ENCODE data around the gene HIRIP3.

GRCh38 chr16:30040221-30040620 lies 44.8 kb upstream of the HIRIP3 start:
- TF ChIP-seq ESRRG (CRISPR knock-in tag; IDR thresholded peaks at IDR 0.05), result no peak
- TF ChIP-seq TCF4 (CRISPR knock-in tag; IDR thresholded peaks at IDR 0.05; ENCODE audit: borderline replicate concordance), result no peak
- TF ChIP-seq TOX (CRISPR knock-in tag; IDR thresholded peaks at IDR 0.05; ENCODE audit: borderline replicate concordance), result no peak
- TF ChIP-seq PATZ1 (CRISPR knock-in tag; IDR thresholded peaks at IDR 0.05; ENCODE audit: borderline replicate concordance), result no peak
- TF ChIP-seq BACH2 (CRISPR knock-in tag; IDR thresholded peaks at IDR 0.05; ENCODE audit: borderline replicate concordance), result no peak
